Astrocyte (in vitro differentiated cells and primary cell): ENCODE results near the gene GARIN5A.

Source experiments
- EZH2 ChIP-seq: IDR thresholded peaks from 2 replicates; pipeline ENCODE4 v1.6.1; 2012; ENCODE audit warnings: mild to moderate bottlenecking, low read length, inconsistent platforms; ENCODE audit not compliant: insufficient read depth
- TF ChIP-seq, protein P1 (sequence below): IDR thresholded peaks from 2 replicates; pipeline ENCODE4 v1.5.1; 2011; ENCODE audit warnings: low read depth, mild to moderate bottlenecking, inconsistent platforms, low read length, moderate library complexity; ENCODE audit not compliant: insufficient read depth

DNA sequence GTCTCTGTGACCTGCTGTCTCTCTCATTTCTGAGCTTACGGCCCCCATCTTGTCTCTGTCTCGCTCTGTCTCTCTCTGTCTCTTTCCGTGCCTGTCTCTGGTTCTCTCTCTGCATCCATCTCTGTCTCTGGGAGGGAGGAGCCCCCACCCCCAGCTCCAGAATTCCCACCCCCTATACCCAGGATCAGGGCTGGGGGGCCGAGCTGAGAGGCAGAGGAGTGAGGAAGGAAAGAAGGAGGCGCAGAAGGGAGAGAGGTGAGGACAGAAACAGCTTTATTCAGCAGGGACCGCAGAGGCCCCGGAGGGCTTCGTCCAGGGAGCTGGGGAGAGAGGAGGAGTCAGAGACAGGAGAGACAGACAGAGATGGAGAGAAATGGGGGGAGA is 20.4 kb upstream of the GARIN5A start:
- TF ChIP-seq EZH2 = no peak
- TF ChIP-seq, protein P1, sequence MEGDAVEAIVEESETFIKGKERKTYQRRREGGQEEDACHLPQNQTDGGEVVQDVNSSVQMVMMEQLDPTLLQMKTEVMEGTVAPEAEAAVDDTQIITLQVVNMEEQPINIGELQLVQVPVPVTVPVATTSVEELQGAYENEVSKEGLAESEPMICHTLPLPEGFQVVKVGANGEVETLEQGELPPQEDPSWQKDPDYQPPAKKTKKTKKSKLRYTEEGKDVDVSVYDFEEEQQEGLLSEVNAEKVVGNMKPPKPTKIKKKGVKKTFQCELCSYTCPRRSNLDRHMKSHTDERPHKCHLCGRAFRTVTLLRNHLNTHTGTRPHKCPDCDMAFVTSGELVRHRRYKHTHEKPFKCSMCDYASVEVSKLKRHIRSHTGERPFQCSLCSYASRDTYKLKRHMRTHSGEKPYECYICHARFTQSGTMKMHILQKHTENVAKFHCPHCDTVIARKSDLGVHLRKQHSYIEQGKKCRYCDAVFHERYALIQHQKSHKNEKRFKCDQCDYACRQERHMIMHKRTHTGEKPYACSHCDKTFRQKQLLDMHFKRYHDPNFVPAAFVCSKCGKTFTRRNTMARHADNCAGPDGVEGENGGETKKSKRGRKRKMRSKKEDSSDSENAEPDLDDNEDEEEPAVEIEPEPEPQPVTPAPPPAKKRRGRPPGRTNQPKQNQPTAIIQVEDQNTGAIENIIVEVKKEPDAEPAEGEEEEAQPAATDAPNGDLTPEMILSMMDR = no peak
